HG03432 (cell line): ENCODE results near the gene STAC2.
A peak's percentile ranks its signal among the peaks of the same experiment; 100 is the strongest.

ENCODE experiments used
- ATAC-seq: cut with Tn5 transposase; IDR thresholded peaks from one replicate; pipeline ENCODE4 v1.9.1; 2021; ENCODE audit warnings: mild to moderate bottlenecking, moderate library complexity; ENCODE audit not compliant: unreplicated experiment

Gene STAC2

GRCh38 chr17:39166437-39167335 is 59.1 kb downstream of the STAC2 start:
- ATAC-seq = no peak

GRCh38 chr17:39165841-39166349 is 59.9 kb downstream of the STAC2 start, which contains the start of gene ARL5C:
ARL5C (minus strand) TSS chr17:39166161; CDS start chr17:39165760, 401 bp downstream.
- no peak for ATAC-seq

GRCh38 chr17:39165178-39165840 is 60.4 kb downstream of the STAC2 start:
- ATAC-seq = no peak

GRCh38 chr17:39164675-39165143 is 61.0 kb downstream of the STAC2 start:
- ATAC-seq = peak; percentile 82

GRCh38 chr17:39161962-39162361 is 63.8 kb downstream of the STAC2 start:
- no peak for ATAC-seq
